HG03064 (cell line): ENCODE results near the gene ZNF765.
A peak's percentile ranks its signal among the peaks of the same experiment; 100 is the strongest.
"Not testable (repeated sequence)": the region's sequence is repeated elsewhere in the genome, so short reads cannot be mapped to it uniquely, and the experiment has no call there.

Source experiments
- ATAC-seq: cut with Tn5 transposase; IDR thresholded peaks from one replicate; pipeline ENCODE4 v1.9.1; 2021; ENCODE audit warnings: low read depth; ENCODE audit not compliant: unreplicated experiment

The ZNF765 gene

GRCh38 chr19:53420520-53421315 lies 25.8 kb downstream of the ZNF765 start:
- not testable (repeated sequence) for ATAC-seq

GRCh38 chr19:53422551-53422950 lies 27.6 kb downstream of the ZNF765 start:
- ATAC-seq: no peak

DNA sequence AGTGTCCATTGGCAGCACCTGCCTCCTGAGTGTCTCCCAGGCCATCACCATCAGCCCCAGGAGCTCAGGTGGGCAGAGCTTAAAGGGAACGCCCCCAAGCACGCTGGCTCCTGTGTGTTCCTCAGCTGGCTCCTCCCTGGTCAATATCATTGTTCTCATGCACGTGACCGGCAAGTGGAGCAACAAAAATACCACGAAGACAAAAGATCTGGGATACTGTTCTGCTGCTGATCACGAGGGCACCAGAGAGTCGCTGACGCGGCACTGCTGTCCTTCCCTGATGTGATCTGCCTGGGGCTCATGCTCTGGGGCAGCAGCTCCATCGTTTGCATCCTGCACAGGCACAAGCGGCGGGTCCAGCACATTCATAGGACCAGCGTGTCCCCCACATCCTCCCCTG lies 28.1 kb downstream of the ZNF765 start:
- not testable (repeated sequence) for ATAC-seq

GRCh38 chr19:53423680-53424079 lies 28.7 kb downstream of the ZNF765 start:
- ATAC-seq: not testable (repeated sequence)

DNA sequence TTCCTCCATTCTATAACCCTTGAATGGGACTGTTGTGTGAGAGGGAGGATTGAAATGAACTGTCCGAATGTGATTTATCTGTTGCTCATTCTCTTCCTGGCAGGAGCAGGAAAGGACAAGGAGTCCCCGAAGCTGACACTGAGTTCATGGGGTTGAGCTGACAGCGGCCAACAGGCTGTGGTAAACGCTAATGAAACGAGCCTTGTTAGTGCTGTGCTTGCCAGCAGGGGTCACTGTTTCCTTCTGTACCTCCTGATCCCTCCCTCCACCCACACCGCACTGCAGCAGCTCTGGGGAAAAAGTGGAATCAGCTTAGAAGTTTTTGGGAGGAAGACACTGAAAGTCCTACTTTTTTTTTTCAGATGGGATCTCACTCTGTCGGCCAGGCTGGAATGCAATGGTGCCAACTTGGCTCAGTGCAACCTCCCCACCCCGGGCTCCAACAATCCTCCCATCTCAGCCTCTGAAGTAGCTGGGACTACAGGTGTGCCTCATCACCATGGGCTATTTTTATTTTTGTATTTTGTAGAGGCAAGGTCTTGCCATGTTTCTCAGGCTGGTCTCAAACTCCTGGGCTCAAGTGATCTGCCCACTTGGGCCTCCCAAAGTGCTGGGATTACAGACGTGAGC lies 30.1 kb downstream of the ZNF765 start:
- ATAC-seq: no peak

DNA sequence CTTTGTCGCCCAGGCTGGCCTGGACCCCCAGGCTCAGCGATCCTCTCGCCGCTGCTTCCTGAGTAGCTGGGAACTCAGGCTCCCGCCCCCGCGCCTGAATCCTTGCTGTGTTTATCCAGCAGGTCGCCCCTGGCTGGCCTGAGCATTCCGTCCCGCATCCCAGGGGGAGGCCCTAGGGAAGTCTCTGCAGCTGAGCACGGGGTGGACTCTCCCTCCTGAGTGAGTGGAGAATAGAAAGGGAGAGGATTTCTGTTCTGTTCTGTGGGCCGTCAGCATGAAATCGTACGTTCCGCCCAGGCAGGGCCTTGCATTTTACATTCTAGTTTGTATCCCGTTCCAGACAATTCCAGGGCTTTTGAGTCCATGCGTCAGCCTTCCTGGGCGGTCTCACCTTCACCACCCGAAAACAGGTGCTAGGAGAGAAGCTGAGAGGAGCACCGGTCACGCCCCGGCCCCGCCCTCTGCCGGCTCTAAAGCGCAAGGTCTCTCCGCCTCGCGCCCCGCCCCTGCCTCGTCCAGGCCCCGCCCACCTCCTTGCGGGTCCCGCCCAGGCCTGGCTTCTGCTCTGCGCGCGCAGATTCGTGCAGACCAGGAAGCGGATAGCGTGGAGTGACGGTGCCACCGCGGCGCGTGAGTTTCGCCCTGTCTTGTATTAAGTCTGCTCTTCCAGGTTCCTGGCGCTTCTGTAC lies 36.6 kb downstream of the ZNF765 start, which contains the start of gene ZNF761:
TSS of gene ZNF761 (plus strand) at position 586 of the 689 bp plus-strand sequence. CDS start 15,285 bp downstream, outside the sequence.
- peak; percentile 92 for ATAC-seq

GRCh38 chr19:53432088-53432661 lies 37.2 kb downstream of the ZNF765 start:
- ATAC-seq: peak; percentile 23

DNA sequence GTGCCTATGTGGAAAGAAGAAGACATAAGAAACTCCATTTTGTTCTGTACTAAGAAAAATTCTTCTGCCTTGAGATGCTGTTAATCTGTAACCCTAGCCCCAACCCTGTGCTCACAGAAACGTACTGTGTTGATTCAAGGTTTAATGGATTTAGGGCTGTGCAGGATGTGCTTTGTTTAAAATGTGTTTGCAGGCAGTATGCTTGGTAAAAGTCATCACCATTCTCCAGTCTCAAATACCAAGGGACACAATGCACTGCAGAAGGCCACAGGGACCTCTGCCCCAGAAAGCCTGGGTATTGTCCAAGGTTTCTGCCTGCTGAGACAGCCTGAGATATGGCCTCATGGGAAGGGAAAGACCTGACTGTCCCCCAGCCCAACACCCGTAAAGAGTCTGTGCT lies 48.9 kb downstream of the ZNF765 start:
- not testable (repeated sequence) for ATAC-seq

- not testable (repeated sequence) for ATAC-seq
Observed at GRCh38 chr19:53447196-53447595, 52.2 kb downstream of the ZNF765 start.

- ATAC-seq: no peak
Observed at GRCh38 chr19:53455828-53456227, 60.9 kb downstream of the ZNF765 start.

DNA sequence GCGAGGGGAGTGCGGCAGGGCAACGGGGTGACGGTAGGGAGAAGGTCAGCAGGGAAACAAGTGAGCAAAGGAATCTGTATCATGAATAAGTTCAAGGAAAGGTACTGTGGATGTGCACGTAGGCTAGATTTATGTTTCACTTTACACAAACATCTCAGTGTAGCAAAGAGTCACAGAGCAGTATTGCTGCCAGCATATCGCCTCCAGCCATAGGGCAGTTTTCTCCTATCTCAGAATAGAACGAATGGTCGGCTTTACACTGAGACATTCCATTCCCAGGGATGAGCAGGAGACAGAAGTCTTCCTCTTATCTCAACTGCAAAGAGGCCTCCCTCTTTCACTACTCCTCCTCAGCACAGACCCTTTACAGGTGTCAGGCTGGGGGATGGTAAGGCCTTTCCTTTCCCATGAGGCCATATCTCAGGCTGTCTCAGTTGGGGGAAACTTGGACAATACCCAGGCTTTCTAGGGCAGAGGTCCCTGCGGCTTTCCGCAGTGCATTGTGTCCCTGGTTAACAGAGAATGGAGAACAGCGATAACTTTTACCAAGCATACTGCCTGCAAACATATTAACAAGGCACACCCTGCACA lies 65.3 kb downstream of the ZNF765 start:
- ATAC-seq: not testable (repeated sequence)

DNA sequence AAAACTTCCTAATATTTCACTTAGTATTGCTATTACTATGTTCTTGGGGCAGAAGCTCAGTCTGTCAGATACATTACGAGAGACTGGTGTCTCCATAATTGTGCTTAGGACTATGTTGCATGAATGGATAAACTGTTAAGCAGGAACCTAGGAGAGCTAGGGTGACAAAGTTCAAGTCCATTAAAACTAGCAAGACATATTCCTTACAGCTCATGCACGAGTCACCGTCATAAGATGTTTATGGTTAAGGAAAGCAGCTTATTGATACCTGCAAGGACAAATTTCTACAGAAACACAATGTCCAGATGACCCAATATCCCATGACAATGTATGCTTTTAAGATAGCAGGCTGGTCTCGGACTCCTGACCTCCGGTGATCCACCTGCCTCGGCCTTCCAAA lies 66.9 kb downstream of the ZNF765 start:
- no peak for ATAC-seq

DNA sequence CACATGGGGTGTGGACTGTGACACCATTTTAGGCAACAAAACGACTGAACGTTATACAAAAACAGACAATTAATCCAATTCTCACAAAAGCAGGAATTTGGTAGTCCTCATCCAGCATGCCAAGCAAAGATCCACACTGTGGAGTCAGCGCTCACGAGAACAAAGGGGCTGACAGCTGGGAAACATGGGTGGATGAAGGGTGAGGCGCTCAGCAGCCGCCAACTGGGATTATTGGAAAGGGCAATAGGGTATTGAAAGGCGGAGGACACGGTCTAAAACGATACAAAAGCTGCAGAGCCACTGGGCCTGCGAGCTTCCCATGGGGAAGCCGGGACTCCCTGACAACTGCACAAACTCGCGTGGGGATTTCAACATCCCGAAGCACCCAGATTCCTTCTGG lies 67.9 kb downstream of the ZNF765 start:
- ATAC-seq: no peak

- ATAC-seq: no peak
Observed at GRCh38 chr19:53463263-53463662, 68.3 kb downstream of the ZNF765 start.

- no peak for ATAC-seq
Observed at GRCh38 chr19:53466726-53467484, 72.0 kb downstream of the ZNF765 start.

DNA sequence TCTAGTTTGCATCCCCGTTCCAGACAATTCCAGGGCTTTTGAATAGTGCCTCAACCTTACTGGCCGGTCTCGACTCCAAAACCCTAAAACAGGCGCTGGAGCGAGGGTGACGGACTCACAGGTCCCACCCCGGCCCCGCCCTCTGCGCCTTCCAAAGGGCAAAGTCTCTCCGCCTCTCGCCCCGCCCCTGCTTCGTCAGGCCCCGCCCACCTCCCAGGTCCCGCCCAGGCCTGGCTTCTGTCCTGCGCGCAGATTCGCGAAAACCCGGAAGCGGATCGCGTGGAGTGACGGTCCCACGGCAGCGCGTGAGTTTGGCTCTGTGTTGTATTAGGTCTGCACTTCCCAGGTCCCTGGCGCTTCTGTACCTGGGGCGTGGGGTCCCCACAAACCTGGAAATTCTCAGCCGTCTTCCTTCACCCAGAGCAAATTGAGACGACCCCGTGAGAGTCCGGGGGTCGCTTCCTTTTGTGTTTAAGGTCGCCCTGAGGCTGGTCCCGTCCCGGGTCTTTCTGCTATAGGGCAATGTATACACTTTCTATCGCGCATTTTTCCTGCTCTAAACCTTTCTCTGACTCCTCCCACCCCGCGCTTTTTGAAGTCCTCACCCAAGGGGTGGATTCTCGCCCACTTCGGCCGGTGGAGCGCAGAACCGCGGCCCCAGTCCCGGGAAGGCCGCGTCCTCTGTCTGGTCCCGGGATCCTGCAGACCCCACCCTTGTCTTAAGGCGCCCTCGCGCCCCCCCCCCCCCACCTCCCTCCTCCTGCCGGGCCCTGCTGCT lies 72.7 kb downstream of the ZNF765 start, which contains the start of gene ZNF813:
TSS of gene ZNF813 (plus strand) at position 249 of the 778 bp plus-strand sequence. CDS start 16,090 bp downstream, outside the sequence.
- ATAC-seq: no peak

DNA sequence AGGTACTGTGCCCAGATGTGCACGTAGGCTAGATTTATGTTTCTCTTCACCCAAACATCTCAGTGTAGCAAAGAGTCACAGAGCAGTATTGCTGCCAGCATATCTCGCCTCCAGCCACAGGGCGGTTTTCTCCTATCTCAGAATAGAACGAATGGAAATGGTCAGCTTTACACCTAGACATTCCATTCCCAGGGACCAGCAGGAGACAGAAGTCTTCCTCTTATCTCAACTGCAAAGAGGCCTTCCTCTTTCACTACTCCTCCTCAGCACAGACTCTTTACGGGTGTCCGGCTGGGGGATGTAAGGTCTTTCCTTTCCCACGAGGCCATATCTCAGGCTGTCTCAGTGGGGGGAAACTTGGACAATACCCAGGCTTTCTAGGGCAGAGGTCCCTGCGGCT lies 73.7 kb downstream of the ZNF765 start:
- ATAC-seq: not testable (repeated sequence)

- no peak for ATAC-seq
Observed at GRCh38 chr19:53471916-53472315, 77.0 kb downstream of the ZNF765 start.

DNA sequence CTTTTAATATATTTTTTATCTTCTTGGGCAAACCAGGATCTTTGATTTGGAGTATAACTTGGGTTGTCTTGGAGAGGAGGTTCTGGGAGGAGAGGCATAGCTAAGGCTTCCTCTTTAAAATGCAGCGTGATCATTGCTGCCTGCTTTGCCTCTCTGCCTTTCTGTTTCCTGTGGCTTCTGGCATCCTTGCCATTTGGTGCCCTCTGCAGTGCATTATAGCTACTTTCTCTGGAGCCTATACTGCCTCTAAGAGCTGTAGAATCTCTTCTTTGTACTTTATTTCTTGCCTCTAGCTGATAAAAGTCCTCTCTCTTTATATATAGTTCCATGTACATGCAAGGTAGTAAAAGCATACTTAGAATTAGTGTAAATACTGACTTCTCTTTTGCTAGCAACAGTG lies 79.9 kb downstream of the ZNF765 start:
- not testable (repeated sequence) for ATAC-seq
